Umbilical cord (tissue), 2 donors: ENCODE data around the gene CNTNAP2. TPM values are rescaled to one million over a fixed set of nuclear protein-coding genes. Genes with fewer than 3 reads are reported as not detected.
A peak's percentile ranks its signal among the peaks of the same experiment; 100 is the strongest.
"Not testable (repeated sequence)": the region's sequence is repeated elsewhere in the genome, so short reads cannot be mapped to it uniquely, and the experiment has no call there.

Experiments used
- DNase-seq: peaks from one replicate; pipeline ENCODE4 v3.0.0-alpha.2; 2015; ENCODE audit warnings: low spot score
- total RNA-seq: library from RNA; depleted of rRNA; stranded (reverse); fragments of >200 nt; gene quantifications from one replicate; pipeline ENCODE4 v1.2.3, GENCODE V29; 2014; ENCODE audit warnings: low replicate concordance; ENCODE audit not compliant: insufficient read depth

Gene CNTNAP2
- total RNA-seq, 1 donor from 2014 or later: 81.1 TPM

GRCh38 chr7:146146831-146147486, 30.4 kb downstream of the CNTNAP2 start:
- peak; percentile 15 for DNase-seq

GRCh38 chr7:146150153-146150552, 33.6 kb downstream of the CNTNAP2 start:
- DNase-seq: no peak

GRCh38 chr7:146172112-146172511, 55.5 kb downstream of the CNTNAP2 start:
- no peak for DNase-seq

GRCh38 chr7:146175716-146176115, 59.1 kb downstream of the CNTNAP2 start:
- no peak for DNase-seq

- peak; percentile 9 for DNase-seq
Observed at GRCh38 chr7:146176860-146177259, 60.3 kb downstream of the CNTNAP2 start.

GRCh38 chr7:146177301-146177700, 60.7 kb downstream of the CNTNAP2 start:
- no peak for DNase-seq

GRCh38 chr7:146185844-146186243, 69.2 kb downstream of the CNTNAP2 start:
- DNase-seq: peak; percentile 32

GRCh38 chr7:146191428-146191827, 74.8 kb downstream of the CNTNAP2 start:
- DNase-seq: not testable (repeated sequence)

- no peak for DNase-seq
Observed at GRCh38 chr7:146201945-146202344, 85.3 kb downstream of the CNTNAP2 start.

GRCh38 chr7:146206270-146206669, 89.7 kb downstream of the CNTNAP2 start:
- no peak for DNase-seq

GRCh38 chr7:146208492-146208891, 91.9 kb downstream of the CNTNAP2 start:
- DNase-seq: no peak

- DNase-seq: no peak
Observed at GRCh38 chr7:146214842-146215241, 98.2 kb downstream of the CNTNAP2 start.

- no peak for DNase-seq
Observed at GRCh38 chr7:146216396-146217041, 99.9 kb downstream of the CNTNAP2 start.

GRCh38 chr7:146223851-146224250, 107.2 kb downstream of the CNTNAP2 start:
- DNase-seq: no peak

- no peak for DNase-seq
Observed at GRCh38 chr7:146232604-146233003, 116.0 kb downstream of the CNTNAP2 start.

GRCh38 chr7:146235195-146235594, 118.6 kb downstream of the CNTNAP2 start:
- peak; percentile 12 for DNase-seq

GRCh38 chr7:146242661-146243060, 126.1 kb downstream of the CNTNAP2 start:
- DNase-seq: no peak

- not testable (repeated sequence) for DNase-seq
Observed at GRCh38 chr7:146247991-146248390, 131.4 kb downstream of the CNTNAP2 start.

GRCh38 chr7:146248744-146249143, 132.1 kb downstream of the CNTNAP2 start:
- not testable (repeated sequence) for DNase-seq

GRCh38 chr7:146249272-146249671, 132.7 kb downstream of the CNTNAP2 start:
- no peak for DNase-seq

GRCh38 chr7:146255609-146256008, 139.0 kb downstream of the CNTNAP2 start:
- DNase-seq: peak; percentile 10

- no peak for DNase-seq
Observed at GRCh38 chr7:146262527-146262926, 145.9 kb downstream of the CNTNAP2 start.

GRCh38 chr7:146276888-146277287, 160.3 kb downstream of the CNTNAP2 start:
- no peak for DNase-seq
